HG03103 (cell line): ENCODE data around the gene TMEM54.

Experiments
- ATAC-seq: cut with Tn5 transposase; IDR thresholded peaks from one replicate; pipeline ENCODE4 v1.9.1; 2021; ENCODE audit warnings: low read depth; ENCODE audit not compliant: unreplicated experiment

TMEM54 gene

GRCh38 chr1:32883338-32884031 is 17.7 kb downstream of the TMEM54 start:
- ATAC-seq: no peak

- ATAC-seq: no peak
These were observed 19.0 kb downstream of the TMEM54 start for GRCh38 chr1:32881871-32882850.

- no peak for ATAC-seq
These were observed 19.9 kb downstream of the TMEM54 start for GRCh38 chr1:32881291-32881690.

- no peak for ATAC-seq
These were observed 22.6 kb downstream of the TMEM54 start for GRCh38 chr1:32878637-32879041.

GRCh38 chr1:32878183-32878582 is 23.0 kb downstream of the TMEM54 start:
- ATAC-seq: no peak

- no peak for ATAC-seq
These were observed 23.7 kb downstream of the TMEM54 start for GRCh38 chr1:32877211-32878110.

- no peak for ATAC-seq
These were observed 24.6 kb downstream of the TMEM54 start for GRCh38 chr1:32876341-32877210.

- ATAC-seq: no peak
These were observed 26.1 kb downstream of the TMEM54 start for GRCh38 chr1:32874860-32875752.

- ATAC-seq: no peak
These were observed 27.7 kb downstream of the TMEM54 start for GRCh38 chr1:32873484-32873883.

- ATAC-seq: no peak
These were observed 29.1 kb downstream of the TMEM54 start for GRCh38 chr1:32872192-32872460.

GRCh38 chr1:32871364-32872191 is 29.6 kb downstream of the TMEM54 start:
- no peak for ATAC-seq

- no peak for ATAC-seq
These were observed 30.4 kb downstream of the TMEM54 start, which contains the start of gene FNDC5 for GRCh38 chr1:32870615-32871363. FNDC5 (minus strand) TSS chr1:32870912.

GRCh38 chr1:32869923-32870614 is 31.1 kb downstream of the TMEM54 start:
- ATAC-seq: no peak

GRCh38 chr1:32868806-32869455 is 32.3 kb downstream of the TMEM54 start:
- no peak for ATAC-seq

GRCh38 chr1:32868085-32868484 is 33.1 kb downstream of the TMEM54 start:
- no peak for ATAC-seq

- ATAC-seq: no peak
These were observed 33.5 kb downstream of the TMEM54 start for GRCh38 chr1:32867671-32868070.
